ENCODE data around the gene EFR3B. TPM values are rescaled to one million over a fixed set of nuclear protein-coding genes. Genes with fewer than 3 reads are reported as not detected.

EFR3B gene
- total RNA-seq, 1 donor from 2014 or later: 11.3 TPM

DNA sequence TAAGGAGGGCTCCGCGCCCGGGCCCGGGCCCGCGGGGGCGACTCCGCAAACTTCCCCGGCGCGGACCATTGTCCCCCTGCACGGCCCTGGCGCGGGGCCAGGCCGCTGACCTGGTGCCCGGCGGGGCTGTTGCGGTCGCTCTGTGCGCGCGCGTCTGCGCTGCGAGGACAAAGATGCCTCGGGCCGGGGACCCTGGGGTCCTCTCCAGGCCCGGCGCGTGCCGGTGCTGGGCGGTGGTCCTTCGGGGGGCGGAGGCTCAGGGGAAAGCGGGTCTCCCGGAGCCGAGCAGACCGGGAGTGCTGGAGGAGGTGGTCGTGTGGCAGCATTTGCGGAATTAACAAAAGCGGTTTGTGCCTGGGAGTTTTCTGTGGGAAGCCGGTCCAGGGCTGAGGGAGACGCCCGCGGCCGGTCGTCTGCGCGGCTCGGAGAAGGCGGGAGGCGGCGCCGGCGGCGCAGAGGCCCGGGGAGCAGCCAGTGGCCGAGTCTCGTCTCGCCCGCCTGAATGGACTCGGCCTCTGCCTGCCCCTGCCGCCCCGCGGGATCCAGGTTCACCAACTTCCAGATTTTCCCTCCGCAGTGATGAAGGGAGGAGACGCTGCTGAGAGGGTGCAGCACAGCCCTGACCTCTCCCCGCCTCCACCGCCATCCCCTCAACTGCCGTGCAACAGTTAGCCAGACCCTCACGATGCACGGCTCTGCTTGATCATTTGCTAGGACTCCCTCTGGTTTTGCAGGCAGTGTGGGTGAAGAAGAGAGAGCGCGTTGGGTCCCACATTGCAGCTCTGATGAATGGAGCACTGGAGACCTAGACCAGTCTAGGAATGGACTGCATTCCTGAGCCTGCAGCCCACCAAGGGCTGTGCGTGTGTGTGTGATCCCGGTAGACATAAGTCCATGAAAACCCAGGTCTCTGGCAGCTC lies 705 bp downstream of the EFR3B start:
- Mint-ChIP-seq H3K36me3 (ENCODE audit: low read depth, unreplicated experiment) (no peaks in the 10 kb centered on the region), H3K9me3 (ENCODE audit: unreplicated experiment) (no peaks in the 10 kb centered on the region), H3K27ac (ENCODE audit: unreplicated experiment) (peak overlapping the region; percentile 36), H3K4me3 (ENCODE audit: unreplicated experiment) (peak overlapping the region; percentile 93), H3K4me1 (ENCODE audit: unreplicated experiment) (peaks cover 32% of the 10 kb centered on the region), H3K27me3 (ENCODE audit: unreplicated experiment) (peaks cover 14% of the 10 kb centered on the region)
- TF ChIP-seq CTCF (IDR thresholded peaks at IDR 0.05; ENCODE audit: unreplicated experiment): no peak
- DNase-seq (ENCODE audit: low spot score): peak; percentile 50

- Mint-ChIP-seq H3K4me1 (ENCODE audit: unreplicated experiment) (peaks cover 32% of the 10 kb centered on the region), H3K27ac (ENCODE audit: unreplicated experiment) (no peak overlapping the region), H3K36me3 (ENCODE audit: low read depth, unreplicated experiment) (no peaks in the 10 kb centered on the region), H3K27me3 (ENCODE audit: unreplicated experiment) (peaks cover 14% of the 10 kb centered on the region), H3K9me3 (ENCODE audit: unreplicated experiment) (no peaks in the 10 kb centered on the region), H3K4me3 (ENCODE audit: unreplicated experiment) (peak overlapping the region; percentile 93)
- TF ChIP-seq CTCF (IDR thresholded peaks at IDR 0.05; ENCODE audit: unreplicated experiment): no peak
- no peak for DNase-seq (ENCODE audit: low spot score)
Observed at GRCh38 chr2:25043241-25043867, 1.5 kb downstream of the EFR3B start.

GRCh38 chr2:25044011-25044410 lies 2.1 kb downstream of the EFR3B start:
- Mint-ChIP-seq H3K36me3 (ENCODE audit: low read depth, unreplicated experiment) (no peaks in the 10 kb centered on the region), H3K27ac (ENCODE audit: unreplicated experiment) (no peak overlapping the region), H3K4me1 (ENCODE audit: unreplicated experiment) (peaks cover 28% of the 10 kb centered on the region), H3K9me3 (ENCODE audit: unreplicated experiment) (no peaks in the 10 kb centered on the region), H3K27me3 (ENCODE audit: unreplicated experiment) (peaks cover 14% of the 10 kb centered on the region), H3K4me3 (ENCODE audit: unreplicated experiment) (no peak overlapping the region)
- DNase-seq (ENCODE audit: low spot score): no peak
- TF ChIP-seq CTCF (IDR thresholded peaks at IDR 0.05; ENCODE audit: unreplicated experiment): no peak

DNA sequence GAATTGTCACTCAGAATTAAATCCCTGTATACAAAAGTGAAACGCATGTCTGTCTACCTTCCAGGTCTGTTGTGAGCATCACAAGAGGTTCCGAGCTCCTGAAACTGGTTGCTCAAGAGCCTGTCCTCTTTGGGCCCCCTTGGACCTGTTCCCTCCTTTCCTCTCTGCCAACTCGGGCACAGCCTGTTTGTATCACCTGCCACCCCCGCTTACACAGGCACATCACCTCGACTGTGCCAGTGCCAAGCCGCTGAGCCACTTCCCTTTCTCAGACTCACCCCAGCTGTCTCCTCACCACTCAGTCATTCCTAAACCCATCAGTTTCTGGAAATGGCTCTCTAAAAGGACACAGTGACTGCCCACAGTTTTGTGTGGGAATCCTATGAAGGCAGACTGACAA lies 3.1 kb downstream of the EFR3B start:
- H3K27me3 Mint-ChIP-seq (ENCODE audit: unreplicated experiment): peaks cover 14% of the 10 kb centered on the region
- peaks cover 21% of the 10 kb centered on the region for H3K4me1 Mint-ChIP-seq (ENCODE audit: unreplicated experiment)
- no peak overlapping the region for H3K27ac Mint-ChIP-seq (ENCODE audit: unreplicated experiment)
- H3K9me3 Mint-ChIP-seq (ENCODE audit: unreplicated experiment): no peaks in the 10 kb centered on the region
- no peaks in the 10 kb centered on the region for H3K36me3 Mint-ChIP-seq (ENCODE audit: low read depth, unreplicated experiment)
- H3K4me3 Mint-ChIP-seq (ENCODE audit: unreplicated experiment): no peak overlapping the region
- TF ChIP-seq CTCF (IDR thresholded peaks at IDR 0.05; ENCODE audit: unreplicated experiment): no peak
- no peak for DNase-seq (ENCODE audit: low spot score)

GRCh38 chr2:25049422-25049821 lies 7.5 kb downstream of the EFR3B start:
- Mint-ChIP-seq H3K27me3 (ENCODE audit: unreplicated experiment) (peaks cover 1% of the 10 kb centered on the region), H3K27ac (ENCODE audit: unreplicated experiment) (no peak overlapping the region), H3K9me3 (ENCODE audit: unreplicated experiment) (no peaks in the 10 kb centered on the region), H3K36me3 (ENCODE audit: low read depth, unreplicated experiment) (no peaks in the 10 kb centered on the region), H3K4me1 (ENCODE audit: unreplicated experiment) (no peaks in the 10 kb centered on the region), H3K4me3 (ENCODE audit: unreplicated experiment) (no peak overlapping the region)
- TF ChIP-seq CTCF (IDR thresholded peaks at IDR 0.05; ENCODE audit: unreplicated experiment): no peak
- DNase-seq (ENCODE audit: low spot score): no peak

All from endothelial cell (in vitro differentiated cells).